ENCODE data around the gene ZSWIM4. TPM values are rescaled to one million over a fixed set of nuclear protein-coding genes. Genes with fewer than 3 reads are reported as not detected.

The ZSWIM4 gene
- polyA plus RNA-seq, 1 donor from 2014 or later: 4.7 TPM

- Histone ChIP-seq H3K4me3 (ENCODE audit: low read length) (no peak overlapping the region), H3K4me2 (ENCODE audit: low read length) (no peak overlapping the region), H3K9ac (ENCODE audit: low read length) (no peak overlapping the region), H3K9me3 (ENCODE audit: low read length) (no peaks in the 10 kb centered on the region), H3K9me2 (ENCODE audit: insufficient read depth, low read length) (no peaks in the 10 kb centered on the region), H3K36me3 (ENCODE audit: insufficient read depth, low read length) (peaks cover 10% of the 10 kb centered on the region), H3K27ac (ENCODE audit: low read length) (no peak overlapping the region), H3K79me2 (replicated peaks; ENCODE audit: insufficient read depth, low read length) (no peaks in the 10 kb centered on the region), H3F3A (ENCODE audit: insufficient read depth, low read length, poor library complexity, severe bottlenecking) (no peaks in the 10 kb centered on the region), H4K20me1 (ENCODE audit: insufficient read depth) (no peaks in the 10 kb centered on the region), H2AFZ (ENCODE audit: low read depth, low read length) (no peak overlapping the region), H3K27me3 (ENCODE audit: insufficient read depth, low read depth, low read length) (no peaks in the 10 kb centered on the region)
- TF ChIP-seq TAF1 (IDR thresholded peaks at IDR 0.05; ENCODE audit: low read depth) (no peak), POLR2AphosphoS5 (IDR thresholded peaks at IDR 0.05) (no peak), SMC3 (conservative IDR thresholded peaks at IDR 0.05; ENCODE audit: poor library complexity) (no peak), CTCF (IDR thresholded peaks at IDR 0.05; ENCODE audit: poor library complexity, severe bottlenecking) (no peak), REST (IDR thresholded peaks at IDR 0.05; ENCODE audit: borderline replicate concordance) (no peak)
Measured at GRCh38 chr19:13825489-13826441, 30.5 kb downstream of the ZSWIM4 start.

GRCh38 chr19:13826652-13827235, 31.5 kb downstream of the ZSWIM4 start:
- Histone ChIP-seq H3F3A (ENCODE audit: insufficient read depth, low read length, poor library complexity, severe bottlenecking) (no peaks in the 10 kb centered on the region), H3K27me3 (ENCODE audit: insufficient read depth, low read depth, low read length) (no peaks in the 10 kb centered on the region), H3K79me2 (replicated peaks; ENCODE audit: insufficient read depth, low read length) (no peaks in the 10 kb centered on the region), H3K4me2 (ENCODE audit: low read length) (no peak overlapping the region), H2AFZ (ENCODE audit: low read depth, low read length) (no peak overlapping the region), H3K27ac (ENCODE audit: low read length) (no peak overlapping the region), H3K4me3 (ENCODE audit: low read length) (no peak overlapping the region), H4K20me1 (ENCODE audit: insufficient read depth) (no peaks in the 10 kb centered on the region), H3K36me3 (ENCODE audit: insufficient read depth, low read length) (peaks cover 10% of the 10 kb centered on the region), H3K9me2 (ENCODE audit: insufficient read depth, low read length) (no peaks in the 10 kb centered on the region), H3K9me3 (ENCODE audit: low read length) (no peaks in the 10 kb centered on the region), H3K9ac (ENCODE audit: low read length) (no peak overlapping the region)
- TF ChIP-seq POLR2AphosphoS5 (IDR thresholded peaks at IDR 0.05) (no peak), MXI1 (conservative IDR thresholded peaks at IDR 0.05; ENCODE audit: poor library complexity, severe bottlenecking) (no peak), SMC3 (conservative IDR thresholded peaks at IDR 0.05; ENCODE audit: poor library complexity) (no peak)

DNA sequence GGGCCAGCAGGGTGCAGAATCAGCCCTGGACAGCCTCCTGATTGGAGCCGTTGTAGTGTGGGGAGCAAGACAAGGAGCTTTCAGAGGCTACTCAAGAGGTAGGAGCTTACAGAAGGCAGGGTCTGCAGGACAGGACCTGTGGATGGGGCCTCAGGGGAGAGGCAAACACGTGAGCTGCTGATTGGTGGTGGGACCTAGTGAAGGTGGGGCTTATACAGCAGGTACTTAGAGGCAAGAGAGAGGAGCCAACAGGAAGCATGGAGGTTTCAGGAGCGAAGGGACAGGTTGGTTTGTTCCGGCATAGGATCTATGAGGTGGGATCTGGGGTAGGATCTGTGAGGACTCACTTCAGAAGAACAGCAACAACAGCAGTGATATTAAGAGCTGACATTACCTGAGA, 32.4 kb downstream of the ZSWIM4 start:
- Histone ChIP-seq H3K36me3 (ENCODE audit: insufficient read depth, low read length) (peaks cover 10% of the 10 kb centered on the region), H3K27ac (ENCODE audit: low read length) (no peak overlapping the region), H2AFZ (ENCODE audit: low read depth, low read length) (no peak overlapping the region), H3F3A (ENCODE audit: insufficient read depth, low read length, poor library complexity, severe bottlenecking) (no peaks in the 10 kb centered on the region), H3K4me3 (ENCODE audit: low read length) (no peak overlapping the region), H3K9me2 (ENCODE audit: insufficient read depth, low read length) (no peaks in the 10 kb centered on the region), H3K9ac (ENCODE audit: low read length) (no peak overlapping the region), H3K9me3 (ENCODE audit: low read length) (no peaks in the 10 kb centered on the region), H4K20me1 (ENCODE audit: insufficient read depth) (no peaks in the 10 kb centered on the region), H3K27me3 (ENCODE audit: insufficient read depth, low read depth, low read length) (no peaks in the 10 kb centered on the region), H3K4me2 (ENCODE audit: low read length) (no peak overlapping the region), H3K79me2 (replicated peaks; ENCODE audit: insufficient read depth, low read length) (no peaks in the 10 kb centered on the region)
- TF ChIP-seq SMC3 (conservative IDR thresholded peaks at IDR 0.05; ENCODE audit: poor library complexity) (no peak), MXI1 (conservative IDR thresholded peaks at IDR 0.05; ENCODE audit: poor library complexity, severe bottlenecking) (no peak), EZH2 (IDR thresholded peaks at IDR 0.05; ENCODE audit: borderline replicate concordance, insufficient read depth, low read length, poor library complexity, severe bottlenecking) (no peak), RAD21 (conservative IDR thresholded peaks at IDR 0.05) (no peak), TAF1 (IDR thresholded peaks at IDR 0.05; ENCODE audit: low read depth) (no peak), REST (IDR thresholded peaks at IDR 0.05; ENCODE audit: borderline replicate concordance) (no peak)

All from neural cell (in vitro differentiated cells).